Gastrocnemius medialis (tissue), 4 donors: ENCODE results near the gene NADSYN1. TPM values are rescaled to one million over a fixed set of nuclear protein-coding genes. Genes with fewer than 3 reads are reported as not detected.
"Not testable (repeated sequence)": the region's sequence is repeated elsewhere in the genome, so short reads cannot be mapped to it uniquely, and the experiment has no call there.

Source experiments
- ATAC-seq, 2 donors: fragments of 150-250 bp; one replicate each; pipeline ENCODE4 v1.9.1; 2016
- DNase-seq, 2 donors: peaks; one replicate each; pipeline ENCODE4 v3.0.0-alpha.2; 2019
- H3K27ac ChIP-seq, 4 donors: fragments of 200-600 bp; sonication (generic); 1 replicate in 1 of 4; 2 replicates in 3 of 4; pipeline ENCODE4 v1.5.1; 2016 to 2018; ENCODE audit warnings: mild to moderate bottlenecking in 2 of 4, moderate library complexity in 1 of 4
- H3K27me3 ChIP-seq, 3 donors: fragments of 200-600 bp; sonication (generic) in 2 of 3; 1 replicate in 1 of 3; 2 replicates in 2 of 3; pipeline versions ENCODE4 v1.5.1 to v1.6.0; 2016 to 2019; ENCODE audit warnings: mild to moderate bottlenecking in 1 of 3, moderate library complexity in 1 of 3
- H3K36me3 ChIP-seq, 2 donors: fragments of 200-600 bp; sonication (generic) in 1 of 2; one replicate each; pipeline ENCODE4 v1.5.1; 2017 to 2018
- H3K4me1 ChIP-seq, 2 donors: fragments of 200-600 bp; sonication (generic) in 1 of 2; one replicate each; pipeline ENCODE4 v1.5.1; 2016 to 2017; ENCODE audit warnings: mild to moderate bottlenecking in 2 of 2
- H3K4me3 ChIP-seq, 4 donors: fragments of 200-600 bp; sonication (generic) in 3 of 4; 1 replicate in 1 of 4; 2 replicates in 3 of 4; pipeline ENCODE4 v1.5.1; 2016 to 2019; ENCODE audit warnings: mild to moderate bottlenecking in 2 of 4
- H3K9me3 ChIP-seq, 3 donors: fragments of 200-600 bp; sonication (generic) in 2 of 3; 1 replicate in 1 of 3; 2 replicates in 2 of 3; pipeline ENCODE4 v1.5.1; 2016 to 2019
- POLR2A ChIP-seq, 2 donors: fragments of 450-650 bp; IDR thresholded peaks; one replicate each; pipeline ENCODE4 v1.6.1; 2017; ENCODE audit warnings: antibody characterized with exemption in 2 of 2, mild to moderate bottlenecking in 2 of 2, moderate library complexity in 2 of 2
- in situ Hi-C, 4 donors: fragments of 200-750 bp; cut with MboI; loops; one replicate each; pipeline versions ENCODE4 v1.15.0 to v1.8.0; 2017; ENCODE audit warnings: low sequenced_read_pairs in 4 of 4
- intact Hi-C: fragments of 100-400 bp; cut with DNase I; formaldehyde crosslinking; loops from one replicate; pipeline ENCODE4 v1.15.1; 2023; ENCODE audit warnings: low total_unique reads
- total RNA-seq, 4 donors: library from RNA; depleted of rRNA; stranded (reverse); fragments of >200 nt; gene quantifications; one replicate each; pipeline versions ENCODE4 v1.1.0 to v1.2.3, GENCODE V29; 2016
- TF ChIP-seq, protein P1 (sequence below), 5 experiments: fragments of 450-650 bp in 3 of 5; fragments of 200-600 bp in 2 of 5; sonication (generic) in 2 of 5; IDR thresholded peaks in 4 of 5; conservative IDR thresholded peaks in 1 of 5; 1 replicate in 4 of 5; 2 replicates in 1 of 5; pipeline ENCODE4 v1.5.1; 2016 to 2019; ENCODE audit warnings: antibody characterized with exemption in 5 of 5, mild to moderate bottlenecking in 3 of 5, moderate library complexity in 3 of 5

The NADSYN1 gene
- total RNA-seq, 4 donors from 2014 or later, result 10.5 to 27.1 (median 16.0) TPM

DNA sequence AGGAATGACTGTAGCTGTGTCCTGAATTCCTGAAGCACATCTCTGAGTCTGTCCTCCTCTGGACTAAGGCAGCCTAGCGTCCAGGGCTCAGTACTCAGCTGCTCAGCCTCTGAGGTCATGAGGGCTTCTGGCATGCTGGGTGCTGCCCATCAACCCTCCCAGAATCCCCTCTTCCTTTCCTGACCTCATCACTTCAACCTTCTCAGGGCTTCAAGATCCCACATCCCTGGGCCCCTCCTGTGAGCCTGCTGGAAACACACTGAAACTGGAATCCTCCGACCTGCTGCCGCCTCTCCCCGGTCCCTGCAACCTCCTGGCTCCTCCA, 85.6 kb downstream of the NADSYN1 start:
- TF ChIP-seq POLR2A (IDR thresholded peaks at IDR 0.05), result no peak
- TF ChIP-seq, protein P1, sequence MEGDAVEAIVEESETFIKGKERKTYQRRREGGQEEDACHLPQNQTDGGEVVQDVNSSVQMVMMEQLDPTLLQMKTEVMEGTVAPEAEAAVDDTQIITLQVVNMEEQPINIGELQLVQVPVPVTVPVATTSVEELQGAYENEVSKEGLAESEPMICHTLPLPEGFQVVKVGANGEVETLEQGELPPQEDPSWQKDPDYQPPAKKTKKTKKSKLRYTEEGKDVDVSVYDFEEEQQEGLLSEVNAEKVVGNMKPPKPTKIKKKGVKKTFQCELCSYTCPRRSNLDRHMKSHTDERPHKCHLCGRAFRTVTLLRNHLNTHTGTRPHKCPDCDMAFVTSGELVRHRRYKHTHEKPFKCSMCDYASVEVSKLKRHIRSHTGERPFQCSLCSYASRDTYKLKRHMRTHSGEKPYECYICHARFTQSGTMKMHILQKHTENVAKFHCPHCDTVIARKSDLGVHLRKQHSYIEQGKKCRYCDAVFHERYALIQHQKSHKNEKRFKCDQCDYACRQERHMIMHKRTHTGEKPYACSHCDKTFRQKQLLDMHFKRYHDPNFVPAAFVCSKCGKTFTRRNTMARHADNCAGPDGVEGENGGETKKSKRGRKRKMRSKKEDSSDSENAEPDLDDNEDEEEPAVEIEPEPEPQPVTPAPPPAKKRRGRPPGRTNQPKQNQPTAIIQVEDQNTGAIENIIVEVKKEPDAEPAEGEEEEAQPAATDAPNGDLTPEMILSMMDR (IDR thresholded peaks at IDR 0.05 in 4 of 5, conservative IDR thresholded peaks at IDR 0.05 in 1 of 5), result no peak
- no peak for ATAC-seq
- in situ Hi-C loops (no loop called here), intact Hi-C loops (no loop called here)
- Histone ChIP-seq H3K36me3 (no peaks in the 10 kb centered on the region), H3K4me1 (no peaks in the 10 kb centered on the region), H3K9me3 (no peaks in the 10 kb centered on the region), H3K27ac (no peak overlapping the region), H3K27me3 (no peaks in the 10 kb centered on the region), H3K4me3 (no peak overlapping the region)
- DNase-seq, result no peak

DNA sequence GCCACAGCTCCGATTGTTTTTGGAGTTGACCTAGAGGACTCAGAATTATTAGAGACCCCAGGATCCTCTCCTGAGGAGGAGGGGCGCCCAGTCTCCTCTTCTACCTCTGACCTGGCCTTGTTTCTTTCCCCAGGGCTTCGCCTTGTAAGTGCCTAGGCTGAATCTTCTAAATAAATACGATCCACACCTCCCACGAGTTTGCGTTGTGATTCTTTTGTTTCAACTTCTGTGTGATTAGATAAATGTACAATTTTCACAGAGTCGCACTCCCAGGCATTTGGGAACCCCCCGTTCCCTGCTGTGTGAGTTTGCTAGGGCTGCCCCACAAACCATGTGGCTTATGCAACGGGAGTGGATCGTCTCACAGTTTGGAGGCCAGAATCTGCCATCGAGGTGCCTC, 86.0 kb downstream of the NADSYN1 start:
- Histone ChIP-seq H3K4me1 (no peaks in the 10 kb centered on the region), H3K27me3 (no peaks in the 10 kb centered on the region), H3K36me3 (no peaks in the 10 kb centered on the region), H3K9me3 (no peaks in the 10 kb centered on the region), H3K4me3 (no peak overlapping the region), H3K27ac (no peak overlapping the region)
- in situ Hi-C loops (no loop called here), intact Hi-C loops (no loop called here)
- ATAC-seq (no peak), DNase-seq (no peak)
- TF ChIP-seq, protein P1 (IDR thresholded peaks at IDR 0.05 in 4 of 5, conservative IDR thresholded peaks at IDR 0.05 in 1 of 5), result no peak
- no peak for TF ChIP-seq POLR2A (IDR thresholded peaks at IDR 0.05)

DNA sequence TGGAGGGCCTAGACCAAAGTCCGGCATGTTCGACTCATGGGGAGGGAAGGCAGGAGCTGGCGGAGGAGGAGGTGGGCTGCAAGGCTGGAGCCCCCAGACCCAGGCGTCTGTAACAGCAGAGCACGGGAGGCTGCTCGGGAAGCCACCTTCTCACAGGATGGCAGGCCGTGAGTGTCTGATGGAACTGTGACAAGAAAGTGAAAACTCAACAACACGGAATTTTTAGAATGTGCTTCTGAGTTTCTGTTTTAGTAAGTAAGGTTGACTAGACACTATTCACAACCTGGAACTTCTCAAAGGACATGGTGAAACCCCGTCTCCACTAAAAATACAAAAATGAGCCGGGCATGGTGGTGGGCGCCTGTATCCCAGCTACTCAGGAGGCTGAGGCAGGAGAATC, 87.0 kb downstream of the NADSYN1 start:
- ATAC-seq, DNase-seq, H3K36me3 ChIP-seq, H3K27ac ChIP-seq, H3K4me3 ChIP-seq, H3K9me3 ChIP-seq, H3K4me1 ChIP-seq, H3K27me3 ChIP-seq, intact Hi-C loops, in situ Hi-C loops: not testable (repeated sequence)

DNA sequence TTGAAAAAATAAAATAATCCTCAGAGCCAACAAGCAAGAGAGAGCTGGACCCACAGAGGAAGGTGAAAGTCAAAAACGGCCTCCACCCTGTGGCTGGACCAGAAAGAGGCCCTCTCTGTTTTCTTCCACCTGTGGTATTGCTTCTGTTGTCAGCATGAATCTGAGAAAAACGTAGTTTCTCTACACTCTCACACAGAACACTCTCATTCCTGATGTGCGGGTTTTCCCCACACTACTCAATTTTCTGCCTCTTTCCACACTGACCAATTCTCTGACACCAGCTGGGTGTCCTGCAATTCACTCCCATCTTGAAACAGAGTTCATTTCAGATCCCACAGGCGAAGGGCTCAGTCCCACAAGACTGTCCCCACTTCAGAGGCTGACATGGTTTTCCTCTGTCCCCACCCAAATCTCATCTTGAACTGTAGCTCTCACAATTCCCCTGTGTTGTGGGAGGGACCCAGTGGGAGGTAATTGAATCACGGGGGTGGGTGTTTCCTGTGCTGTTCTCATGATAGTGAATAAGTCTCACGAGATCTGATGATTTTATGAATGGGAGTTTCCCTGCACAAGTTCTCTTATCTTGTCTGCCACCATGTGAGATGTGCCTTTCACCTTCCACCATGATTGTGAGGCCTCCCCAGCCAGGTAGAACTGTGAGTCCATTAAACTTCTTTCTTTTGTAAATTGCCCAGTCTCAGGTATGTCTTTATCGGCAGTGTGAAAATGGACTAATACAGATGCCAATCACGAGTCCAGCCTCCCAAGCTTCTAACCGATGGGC, 87.7 kb downstream of the NADSYN1 start:
- H3K4me1 ChIP-seq, H3K27me3 ChIP-seq, H3K9me3 ChIP-seq, in situ Hi-C loops, H3K36me3 ChIP-seq, H3K4me3 ChIP-seq, intact Hi-C loops, ATAC-seq, DNase-seq, H3K27ac ChIP-seq: not testable (repeated sequence)

DNA sequence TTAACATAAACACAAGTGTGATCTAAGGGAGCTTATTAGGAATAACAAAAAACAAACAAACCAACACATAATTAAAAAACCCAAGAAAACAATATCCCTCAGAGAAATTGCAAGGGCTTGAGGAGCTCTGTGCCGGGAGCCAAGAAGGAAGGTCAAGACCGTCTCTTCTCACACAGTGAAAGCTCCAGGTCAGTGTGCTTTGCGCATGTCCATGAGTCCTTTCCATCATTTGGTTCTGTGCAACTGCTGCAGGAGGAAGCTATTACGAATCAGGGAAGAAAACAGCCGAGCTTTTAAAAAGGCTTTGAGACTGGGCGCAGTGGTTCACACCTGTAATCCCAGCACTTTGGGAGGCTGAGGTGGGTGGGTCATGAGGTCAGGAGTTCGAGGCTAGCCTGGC, 89.4 kb downstream of the NADSYN1 start:
- ATAC-seq, result no peak
- H3K36me3 ChIP-seq, result no peaks in the 10 kb centered on the region
- H3K9me3 ChIP-seq, result no peaks in the 10 kb centered on the region
- intact Hi-C loops (no loop called here), in situ Hi-C loops (no loop called here)
- DNase-seq, result no peak
- H3K4me1 ChIP-seq, result no peaks in the 10 kb centered on the region
- no peaks in the 10 kb centered on the region for H3K27me3 ChIP-seq
- TF ChIP-seq, protein P1 (IDR thresholded peaks at IDR 0.05 in 4 of 5, conservative IDR thresholded peaks at IDR 0.05 in 1 of 5), result no peak
- TF ChIP-seq POLR2A (IDR thresholded peaks at IDR 0.05), result no peak
- no peak overlapping the region for H3K4me3 ChIP-seq
- H3K27ac ChIP-seq, result no peak overlapping the region
